Measurements from ENCODE around the gene TBC1D22A. TPM values are rescaled to one million over a fixed set of nuclear protein-coding genes. Genes with fewer than 3 reads are reported as not detected.
A peak's percentile ranks its signal among the peaks of the same experiment; 100 is the strongest.

The TBC1D22A gene
- total and polyA plus RNA-seq, 9 donors, result 12.5 to 25.6 (median 18.5) TPM

DNA sequence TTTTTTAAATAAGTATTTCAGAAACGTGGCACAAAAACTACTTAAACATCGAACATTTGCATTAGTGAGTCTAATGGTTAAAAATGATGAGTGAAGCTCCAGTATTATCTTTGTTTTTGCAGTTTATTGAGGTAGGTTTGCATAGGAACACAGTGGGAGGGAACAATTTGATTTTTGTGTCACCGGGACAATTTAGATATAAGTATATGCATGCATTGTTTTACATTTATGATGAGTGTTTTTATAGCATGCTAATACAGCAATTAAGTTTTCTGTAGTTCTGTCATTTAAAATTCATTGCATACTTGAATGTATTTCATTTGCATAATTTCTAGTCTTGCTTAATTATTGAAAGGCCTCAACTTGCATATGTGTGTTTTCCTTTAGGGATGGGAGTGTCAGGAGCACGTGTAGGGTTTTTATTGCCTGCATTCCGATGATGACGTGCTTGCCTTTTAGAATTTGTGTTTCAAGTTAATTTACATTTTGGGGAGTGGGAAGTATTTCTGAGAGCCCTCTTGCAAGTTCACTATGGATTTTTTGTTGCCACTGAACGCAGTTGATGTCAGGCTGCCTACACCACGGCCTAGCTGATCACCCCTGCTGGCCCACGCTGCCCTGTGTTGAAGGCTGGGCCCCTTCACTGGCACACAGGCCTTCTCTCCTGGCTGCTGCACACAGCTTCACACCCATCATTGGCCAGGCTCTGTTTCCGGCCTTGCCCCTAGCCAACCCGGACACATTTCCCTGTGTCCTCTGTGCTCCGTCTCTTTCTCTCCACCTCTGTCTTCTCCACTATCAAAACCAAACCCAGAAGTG lies 120.9 kb downstream of the TBC1D22A start:
- H3K27ac ChIP-seq, result no peak overlapping the region
- no peaks in the 10 kb centered on the region for H3K4me1 ChIP-seq (ENCODE audit: insufficient read depth)
- intact Hi-C loops (cut with DNase I), result no loop called here
- no peaks in the 10 kb centered on the region for H3K36me3 ChIP-seq
- no peak overlapping the region for H3K4me3 ChIP-seq
- no peaks in the 10 kb centered on the region for H3K27me3 ChIP-seq
- H3K9me3 ChIP-seq, result no peaks in the 10 kb centered on the region
- WGBS, 3 donors, result 72 to 82% (median 73%) methylated on average over 12 of the region's 12 CpGs
- no peak for DNase-seq
- no peak for TF ChIP-seq POLR2A (IDR thresholded peaks at IDR 0.05)
- no peak for TF ChIP-seq EP300 (IDR thresholded peaks at IDR 0.05)
- TF ChIP-seq, protein P1, sequence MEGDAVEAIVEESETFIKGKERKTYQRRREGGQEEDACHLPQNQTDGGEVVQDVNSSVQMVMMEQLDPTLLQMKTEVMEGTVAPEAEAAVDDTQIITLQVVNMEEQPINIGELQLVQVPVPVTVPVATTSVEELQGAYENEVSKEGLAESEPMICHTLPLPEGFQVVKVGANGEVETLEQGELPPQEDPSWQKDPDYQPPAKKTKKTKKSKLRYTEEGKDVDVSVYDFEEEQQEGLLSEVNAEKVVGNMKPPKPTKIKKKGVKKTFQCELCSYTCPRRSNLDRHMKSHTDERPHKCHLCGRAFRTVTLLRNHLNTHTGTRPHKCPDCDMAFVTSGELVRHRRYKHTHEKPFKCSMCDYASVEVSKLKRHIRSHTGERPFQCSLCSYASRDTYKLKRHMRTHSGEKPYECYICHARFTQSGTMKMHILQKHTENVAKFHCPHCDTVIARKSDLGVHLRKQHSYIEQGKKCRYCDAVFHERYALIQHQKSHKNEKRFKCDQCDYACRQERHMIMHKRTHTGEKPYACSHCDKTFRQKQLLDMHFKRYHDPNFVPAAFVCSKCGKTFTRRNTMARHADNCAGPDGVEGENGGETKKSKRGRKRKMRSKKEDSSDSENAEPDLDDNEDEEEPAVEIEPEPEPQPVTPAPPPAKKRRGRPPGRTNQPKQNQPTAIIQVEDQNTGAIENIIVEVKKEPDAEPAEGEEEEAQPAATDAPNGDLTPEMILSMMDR (IDR thresholded peaks at IDR 0.05), result no peak

DNA sequence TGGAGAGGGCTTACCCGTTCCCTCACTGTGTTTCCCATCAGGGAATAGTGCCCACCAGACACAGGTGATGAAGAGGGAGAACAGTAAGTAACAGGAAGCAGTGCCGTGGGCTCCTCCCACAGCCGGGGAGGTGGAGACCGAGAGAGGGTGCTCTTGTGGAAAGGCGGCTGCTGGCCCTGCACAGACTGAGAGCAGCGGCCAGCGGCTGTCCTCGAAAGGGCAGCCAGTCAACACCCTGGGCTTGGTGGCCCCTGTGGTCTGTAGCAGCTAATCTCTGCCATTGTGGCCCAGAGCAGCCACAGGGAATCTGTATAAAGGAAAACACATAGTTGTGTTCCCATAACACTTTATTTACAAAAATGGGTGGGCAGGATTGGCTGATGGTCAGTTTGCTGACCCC lies 121.9 kb downstream of the TBC1D22A start:
- intact Hi-C loops (cut with DNase I), result no loop called here
- H3K36me3 ChIP-seq, result no peaks in the 10 kb centered on the region
- no peak overlapping the region for H3K4me3 ChIP-seq
- no peaks in the 10 kb centered on the region for H3K27me3 ChIP-seq
- H3K27ac ChIP-seq, result no peak overlapping the region
- H3K4me1 ChIP-seq (ENCODE audit: insufficient read depth), result no peaks in the 10 kb centered on the region
- TF ChIP-seq POLR2A (IDR thresholded peaks at IDR 0.05), result no peak
- TF ChIP-seq EP300 (IDR thresholded peaks at IDR 0.05), result no peak
- H3K9me3 ChIP-seq, result no peaks in the 10 kb centered on the region
- DNase-seq, result no peak
- 84 to 92% (median 89%) methylated on average over 8 of the region's 8 CpGs for WGBS, 3 donors

GRCh38 chr22:46887978-46888377 lies 125.5 kb downstream of the TBC1D22A start:
- 96 to 97% (median 96%) methylated on average over 11 of the region's 11 CpGs for WGBS, 3 donors
- H3K9me3 ChIP-seq, result no peaks in the 10 kb centered on the region
- H3K27me3 ChIP-seq, result no peaks in the 10 kb centered on the region
- no peak overlapping the region for H3K4me3 ChIP-seq
- TF ChIP-seq, protein P1 (IDR thresholded peaks at IDR 0.05), result no peak
- TF ChIP-seq POLR2A (IDR thresholded peaks at IDR 0.05) (no peak), EP300 (IDR thresholded peaks at IDR 0.05) (no peak)
- intact Hi-C loops (cut with DNase I), result no loop called here
- no peak overlapping the region for H3K27ac ChIP-seq
- H3K4me1 ChIP-seq (ENCODE audit: insufficient read depth), result peaks cover 2% of the 10 kb centered on the region
- no peak for DNase-seq
- H3K36me3 ChIP-seq, result no peaks in the 10 kb centered on the region

DNA sequence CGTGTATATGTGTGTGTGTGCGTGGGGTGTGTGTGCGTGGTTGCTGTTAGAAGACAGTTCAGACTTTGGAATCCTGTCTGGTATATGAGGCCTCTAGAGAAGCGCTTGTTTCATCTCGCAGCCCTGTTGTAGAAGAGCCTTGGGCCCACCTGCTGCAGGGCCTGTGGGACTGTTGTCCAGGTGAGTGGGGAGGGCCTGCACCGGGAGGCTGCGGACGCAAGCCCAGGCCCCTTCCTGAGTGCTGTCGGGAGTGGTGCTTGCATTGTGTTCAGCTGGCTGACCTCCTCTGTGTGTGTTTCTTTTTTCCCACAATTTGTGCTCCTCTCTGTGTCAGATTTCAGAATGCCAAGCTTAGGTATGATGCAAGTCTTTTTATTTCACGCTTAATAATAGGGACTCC lies 128.4 kb downstream of the TBC1D22A start:
- no peaks in the 10 kb centered on the region for H3K27me3 ChIP-seq
- intact Hi-C loops (cut with DNase I), result no loop called here
- WGBS, 3 donors, result 81 to 88% (median 87%) methylated on average over 10 of the region's 10 CpGs

More for the DNA sequence above, 128.4 kb downstream of the TBC1D22A start:
- no peaks in the 10 kb centered on the region for H3K9me3 ChIP-seq
- DNase-seq, result peak in 1 of 5 donors; percentile 19
- no peak overlapping the region for H3K27ac ChIP-seq
- peaks cover 2% of the 10 kb centered on the region for H3K4me1 ChIP-seq (ENCODE audit: insufficient read depth)
- no peak overlapping the region for H3K4me3 ChIP-seq
- no peaks in the 10 kb centered on the region for H3K36me3 ChIP-seq
- TF ChIP-seq EP300 (IDR thresholded peaks at IDR 0.05) (no peak), POLR2A (IDR thresholded peaks at IDR 0.05) (no peak)
- TF ChIP-seq, protein P1 (IDR thresholded peaks at IDR 0.05), result no peak

Measured in ovary (tissue), 9 donors.